HG03095 (cell line): ENCODE data around the gene KIFBP.
"Not testable (repeated sequence)": the region's sequence is repeated elsewhere in the genome, so short reads cannot be mapped to it uniquely, and the experiment has no call there.

Experiments used
- ATAC-seq: cut with Tn5 transposase; IDR thresholded peaks from one replicate; pipeline ENCODE4 v1.9.1; 2021; ENCODE audit warnings: moderate library complexity; ENCODE audit not compliant: unreplicated experiment

The KIFBP gene, protein sequence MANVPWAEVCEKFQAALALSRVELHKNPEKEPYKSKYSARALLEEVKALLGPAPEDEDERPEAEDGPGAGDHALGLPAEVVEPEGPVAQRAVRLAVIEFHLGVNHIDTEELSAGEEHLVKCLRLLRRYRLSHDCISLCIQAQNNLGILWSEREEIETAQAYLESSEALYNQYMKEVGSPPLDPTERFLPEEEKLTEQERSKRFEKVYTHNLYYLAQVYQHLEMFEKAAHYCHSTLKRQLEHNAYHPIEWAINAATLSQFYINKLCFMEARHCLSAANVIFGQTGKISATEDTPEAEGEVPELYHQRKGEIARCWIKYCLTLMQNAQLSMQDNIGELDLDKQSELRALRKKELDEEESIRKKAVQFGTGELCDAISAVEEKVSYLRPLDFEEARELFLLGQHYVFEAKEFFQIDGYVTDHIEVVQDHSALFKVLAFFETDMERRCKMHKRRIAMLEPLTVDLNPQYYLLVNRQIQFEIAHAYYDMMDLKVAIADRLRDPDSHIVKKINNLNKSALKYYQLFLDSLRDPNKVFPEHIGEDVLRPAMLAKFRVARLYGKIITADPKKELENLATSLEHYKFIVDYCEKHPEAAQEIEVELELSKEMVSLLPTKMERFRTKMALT

GRCh38 chr10:68988530-68989316 lies at the start of gene KIFBP:
Gene KIFBP (plus strand): TSS chr10:68988803. CDS start chr10:68988833, 30 bp downstream.
- peak; percentile 77 for ATAC-seq

DNA sequence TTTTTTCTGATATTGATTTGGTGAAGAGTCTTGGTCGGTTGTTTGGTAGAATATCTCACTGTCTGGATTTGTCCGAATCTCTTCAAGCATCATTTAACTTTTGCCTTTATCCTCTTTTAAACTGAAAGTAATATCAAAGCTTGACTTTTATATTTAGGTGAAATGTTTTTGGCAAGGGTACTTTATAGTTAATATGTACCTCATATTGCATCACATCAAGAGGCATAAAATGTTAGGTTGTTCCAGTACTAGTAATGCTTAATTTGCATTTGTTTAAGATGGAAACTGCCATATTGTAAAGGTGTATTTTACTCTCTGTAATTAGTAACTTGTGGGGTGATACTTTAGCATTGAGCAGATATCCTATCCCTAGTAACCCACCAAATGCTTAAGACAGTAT lies 49.7 kb upstream of the KIFBP start:
- no peak for ATAC-seq

GRCh38 chr10:68940917-68941316 lies 47.7 kb upstream of the KIFBP start:
- ATAC-seq = not testable (repeated sequence)

DNA sequence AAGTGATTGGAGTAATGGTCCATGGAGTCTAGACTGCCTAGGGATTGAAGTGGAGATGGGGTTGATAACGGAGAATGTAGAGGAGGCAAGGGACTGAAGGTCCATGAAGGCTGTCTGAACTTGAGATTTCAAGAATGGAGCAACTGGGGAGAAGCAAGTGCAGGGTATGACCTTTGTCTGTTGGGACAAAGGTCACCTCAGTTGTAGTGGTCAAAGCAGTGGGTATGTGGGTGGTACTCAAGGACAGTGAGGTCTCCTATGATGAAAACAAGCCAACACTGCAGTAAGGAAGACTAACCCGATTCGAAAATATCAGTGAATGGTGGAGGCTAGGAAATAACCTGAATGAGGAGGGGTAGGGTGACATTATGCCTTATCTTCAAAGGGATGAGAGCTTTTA lies 38.0 kb upstream of the KIFBP start:
- ATAC-seq = no peak

DNA sequence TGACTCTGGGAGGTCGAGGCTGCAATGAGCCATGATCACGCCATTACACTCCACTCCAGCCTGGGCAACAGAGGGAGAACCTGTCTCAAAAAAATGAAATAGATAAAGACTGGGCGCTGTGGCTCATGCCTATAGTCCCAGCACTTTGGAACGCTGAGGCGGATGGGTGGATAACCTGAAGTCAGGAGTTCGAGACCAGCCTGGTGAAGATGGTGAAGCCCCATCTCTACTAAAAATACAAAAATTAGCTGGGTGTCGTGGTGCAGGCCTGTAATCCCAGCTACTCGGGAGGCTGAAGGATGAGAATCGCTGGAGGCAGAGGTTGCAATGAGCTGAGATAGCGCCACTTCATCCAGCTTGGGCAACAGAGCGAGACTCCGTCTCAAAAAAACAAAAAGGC lies 33.7 kb upstream of the KIFBP start:
- ATAC-seq = no peak

- ATAC-seq = peak; percentile 12
These were observed 33.2 kb upstream of the KIFBP start for GRCh38 chr10:68955355-68955831.

DNA sequence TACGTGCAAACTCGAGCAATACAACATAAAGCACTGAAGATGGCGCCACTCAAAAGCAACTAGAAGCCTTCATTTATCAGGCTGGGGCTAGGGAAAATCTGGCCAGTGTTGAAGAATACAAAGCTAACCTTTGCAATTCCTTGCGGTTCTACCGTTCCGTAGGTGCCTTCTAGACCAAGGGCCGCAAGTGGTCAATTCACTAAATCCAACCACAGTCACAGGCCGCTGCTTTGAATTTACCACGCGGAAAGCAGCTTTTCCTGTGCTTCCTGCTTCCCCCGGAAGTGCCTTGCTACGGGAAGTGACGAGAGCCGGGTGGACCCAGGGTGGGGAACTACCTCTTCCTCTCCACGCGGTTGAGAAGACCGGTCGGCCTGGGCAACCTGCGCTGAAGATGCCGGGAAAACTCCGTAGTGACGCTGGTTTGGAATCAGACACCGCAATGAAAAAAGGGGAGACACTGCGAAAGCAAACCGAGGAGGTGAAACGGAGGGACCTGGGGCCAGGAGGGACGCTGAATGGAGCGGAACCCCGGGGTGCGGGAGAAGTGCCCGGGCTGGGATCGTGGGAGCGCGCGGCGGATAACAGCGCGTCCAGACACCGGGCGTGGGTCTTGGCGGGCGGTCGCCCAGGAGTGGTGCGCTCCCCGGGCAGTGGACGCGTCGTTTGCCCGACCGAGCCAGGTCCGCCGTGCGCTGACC lies 32.6 kb upstream of the KIFBP start, which contains the start of gene DDX21:
Gene DDX21 (plus strand): TSS at position 339 of the 701 bp plus-strand sequence. CDS start 56 bp downstream, at position 395.
- ATAC-seq = peak; percentile 88

- ATAC-seq = no peak
These were observed 31.4 kb upstream of the KIFBP start for GRCh38 chr10:68957284-68957615.

DNA sequence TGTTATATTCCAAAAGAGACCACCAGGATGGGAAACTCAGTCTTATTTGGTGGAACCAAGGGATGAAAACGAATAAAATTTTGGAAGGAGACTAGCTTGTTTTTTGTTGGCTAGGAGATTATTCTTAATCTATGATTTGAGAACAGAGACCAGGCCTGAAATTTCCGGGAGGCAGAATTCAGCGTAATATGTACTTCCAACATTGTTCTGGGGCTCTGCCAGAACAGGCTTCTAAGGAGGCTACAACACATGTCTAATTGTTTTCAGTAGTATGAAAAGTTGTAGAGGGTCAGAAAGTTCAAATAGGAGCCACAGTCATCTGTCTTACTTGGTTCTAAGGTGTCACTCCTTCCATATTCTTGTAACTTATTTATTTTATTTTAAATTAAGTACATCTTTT lies 30.9 kb upstream of the KIFBP start:
- no peak for ATAC-seq

DNA sequence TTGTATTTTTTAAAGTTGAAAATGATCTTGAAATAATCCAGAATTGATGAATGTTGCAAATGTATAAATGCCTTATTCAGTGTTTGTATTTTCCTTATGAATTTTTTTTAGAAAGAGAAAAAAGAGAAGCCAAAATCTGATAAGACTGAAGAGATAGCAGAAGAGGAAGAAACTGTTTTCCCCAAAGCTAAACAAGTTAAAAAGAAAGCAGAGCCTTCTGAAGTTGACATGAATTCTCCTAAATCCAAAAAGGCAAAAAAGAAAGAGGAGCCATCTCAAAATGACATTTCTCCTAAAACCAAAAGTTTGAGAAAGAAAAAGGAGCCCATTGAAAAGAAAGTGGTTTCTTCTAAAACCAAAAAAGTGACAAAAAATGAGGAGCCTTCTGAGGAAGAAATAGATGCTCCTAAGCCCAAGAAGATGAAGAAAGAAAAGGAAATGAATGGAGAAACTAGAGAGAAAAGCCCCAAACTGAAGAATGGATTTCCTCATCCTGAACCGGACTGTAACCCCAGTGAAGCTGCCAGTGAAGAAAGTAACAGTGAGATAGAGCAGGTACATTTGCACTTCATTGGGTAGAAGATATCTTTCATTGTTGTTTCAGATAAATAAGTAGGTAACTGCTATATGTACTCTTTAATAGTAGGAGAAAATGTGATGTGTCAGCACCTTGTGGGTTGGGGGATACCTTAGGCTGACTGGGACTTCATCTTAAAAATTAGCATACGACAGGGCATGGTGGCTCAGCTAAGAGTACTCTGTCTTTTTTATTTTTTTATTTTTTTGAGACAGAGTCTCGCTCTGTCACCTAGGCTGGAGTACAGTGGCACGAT lies 28.7 kb upstream of the KIFBP start:
- no peak for ATAC-seq

- no peak for ATAC-seq
These were observed 25.5 kb upstream of the KIFBP start for GRCh38 chr10:68963151-68963550.

DNA sequence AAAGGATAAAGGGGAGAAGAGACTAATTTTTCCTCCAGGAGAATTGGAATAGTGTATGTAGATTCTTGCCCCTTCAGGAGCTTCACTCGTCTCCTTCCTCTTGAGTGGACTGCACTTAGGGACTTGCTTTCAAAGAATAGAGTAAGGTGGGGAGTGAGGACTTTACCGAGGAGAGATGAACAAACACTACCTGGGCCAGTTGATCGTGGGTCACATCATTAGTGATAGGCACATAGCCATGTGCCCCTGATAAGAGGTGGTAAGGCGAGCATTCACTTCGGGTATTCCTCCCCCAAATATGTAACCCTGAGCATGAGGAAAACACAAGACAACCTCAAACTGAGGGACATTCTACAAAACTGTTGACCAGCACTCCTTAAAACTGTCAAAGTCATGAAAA lies 14.6 kb upstream of the KIFBP start:
- no peak for ATAC-seq

DNA sequence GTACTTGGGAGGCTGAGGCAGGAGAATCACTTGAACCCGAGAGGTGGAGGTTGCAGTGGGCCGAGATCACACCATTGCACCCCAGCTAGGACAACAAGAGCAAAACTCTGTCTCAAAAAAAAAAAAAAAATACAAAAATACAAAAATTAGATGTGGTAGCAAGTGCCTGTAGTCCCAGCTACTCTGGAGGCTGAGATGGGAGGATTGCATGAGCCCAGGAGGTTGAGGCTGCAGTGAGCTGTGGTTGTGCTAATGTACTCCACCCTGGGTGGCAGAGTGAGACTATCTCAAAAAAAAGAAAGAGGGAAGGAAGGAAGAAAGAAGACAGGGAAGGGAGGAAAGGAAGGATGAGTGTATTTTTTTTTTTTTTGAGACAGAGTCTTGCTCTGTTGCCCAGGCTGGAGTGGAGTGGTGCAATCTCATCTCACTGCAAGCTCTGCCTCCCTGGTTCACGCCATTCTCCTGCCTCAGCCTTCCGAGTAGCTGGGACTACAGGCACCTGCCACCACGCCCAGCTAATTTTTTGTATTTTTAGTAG lies 12.6 kb upstream of the KIFBP start:
- not testable (repeated sequence) for ATAC-seq

DNA sequence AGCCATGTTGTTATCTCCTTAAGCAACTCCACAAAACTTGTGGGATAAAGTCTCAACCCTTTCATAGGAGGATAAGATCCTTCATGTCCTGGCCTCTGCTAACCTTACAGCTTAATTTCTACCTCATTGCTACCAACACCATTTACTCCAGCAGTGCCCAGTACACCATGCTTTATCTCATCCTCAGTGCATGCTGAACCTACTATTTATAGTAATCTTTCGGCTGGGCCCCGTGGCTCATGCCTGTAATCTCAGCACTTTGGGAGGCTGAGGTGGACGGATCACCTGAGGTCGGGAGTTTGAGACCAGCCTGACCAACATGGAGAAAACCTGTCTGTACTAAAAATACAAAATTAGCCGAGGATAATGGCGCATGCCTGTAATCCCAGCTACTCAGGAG lies 8.9 kb upstream of the KIFBP start:
- not testable (repeated sequence) for ATAC-seq

DNA sequence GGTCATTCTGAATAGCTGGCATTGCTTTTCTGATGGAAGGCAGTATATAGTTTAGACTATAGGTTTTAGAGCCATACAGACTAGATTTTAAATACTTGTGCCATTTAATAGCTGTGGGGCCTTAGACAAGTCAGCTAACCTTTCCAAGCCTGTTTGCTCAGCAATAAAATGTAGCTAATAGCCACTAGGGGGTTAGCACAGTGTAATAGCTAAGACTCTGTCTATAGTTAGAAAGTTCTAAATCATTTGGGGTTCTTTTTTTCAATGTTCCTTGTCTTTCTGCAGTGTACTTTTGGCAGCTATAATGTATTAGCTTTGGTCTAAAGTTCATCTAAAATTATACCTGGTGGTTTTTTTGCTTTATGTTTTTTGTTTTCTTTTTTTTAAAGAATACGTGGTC lies 7.5 kb upstream of the KIFBP start:
- no peak for ATAC-seq

DNA sequence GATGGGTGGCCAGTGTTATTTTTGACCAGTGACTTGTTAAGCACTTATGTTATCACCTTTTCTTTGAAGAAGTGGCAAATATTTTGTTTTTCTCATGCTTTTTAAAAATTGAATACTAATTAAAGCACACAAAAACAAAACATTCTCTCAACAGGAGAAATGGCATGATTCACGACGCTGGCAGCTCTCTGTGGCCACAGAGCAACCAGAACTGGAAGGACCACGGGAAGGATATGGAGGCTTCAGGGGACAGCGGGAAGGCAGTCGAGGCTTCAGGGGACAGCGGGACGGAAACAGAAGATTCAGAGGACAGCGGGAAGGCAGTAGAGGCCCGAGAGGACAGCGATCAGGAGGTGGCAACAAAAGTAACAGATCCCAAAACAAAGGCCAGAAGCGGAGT lies 6.2 kb upstream of the KIFBP start:
- ATAC-seq = no peak

DNA sequence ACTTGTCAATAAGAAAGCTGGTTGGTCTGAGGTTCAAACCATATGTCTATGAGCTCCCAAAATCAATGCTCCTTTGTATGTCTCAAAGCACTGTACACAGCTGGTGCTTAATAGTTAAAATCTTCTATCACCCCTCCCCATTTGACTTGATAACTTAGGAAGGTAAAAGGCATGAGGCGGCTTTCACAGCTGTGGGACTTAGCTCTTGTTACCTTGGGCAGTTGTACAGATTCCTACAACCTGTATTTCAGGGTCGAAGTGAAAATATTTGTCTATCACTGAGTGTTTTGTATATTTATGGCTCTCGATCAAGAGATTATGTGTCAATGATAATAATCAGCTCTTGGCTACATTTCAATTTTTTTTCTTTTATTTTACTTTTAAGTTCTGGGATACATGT lies 992 bp upstream of the KIFBP start:
- no peak for ATAC-seq

- no peak for ATAC-seq
These were observed 851 bp downstream of the KIFBP start for GRCh38 chr10:68989317-68989990.
